Measurements from ENCODE around the gene UBE2H. TPM values are rescaled to one million over a fixed set of nuclear protein-coding genes. Genes with fewer than 3 reads are reported as not detected.
"Not testable (repeated sequence)": the region's sequence is repeated elsewhere in the genome, so short reads cannot be mapped to it uniquely, and the experiment has no call there.

Gene UBE2H
- total RNA-seq, 4 donors from 2014 or later, result 82.7 to 162 (median 103) TPM

DNA sequence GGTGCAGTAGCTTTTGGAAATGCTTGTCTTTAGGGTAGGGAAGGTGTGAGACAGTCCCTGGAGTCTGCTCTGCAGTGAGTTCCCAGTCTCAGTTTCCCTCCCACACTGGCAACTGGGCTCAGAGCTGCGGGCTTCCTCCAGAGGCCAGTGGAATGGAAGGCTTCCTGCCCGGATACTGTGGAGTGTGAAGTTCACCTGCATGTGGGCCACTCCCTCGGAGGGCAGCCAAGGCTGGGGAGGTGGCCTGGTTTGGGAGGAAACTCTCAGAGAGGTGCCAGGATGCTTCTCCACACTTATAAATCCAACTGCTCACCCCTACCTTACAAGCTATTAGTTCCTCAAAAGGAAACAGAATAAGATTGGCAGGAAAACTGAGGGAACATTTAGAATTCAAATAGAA is 18.1 kb upstream of the UBE2H start:
- in situ Hi-C loops (cut with MboI; ENCODE audit: low sequenced_read_pairs in 4 of 4) (no loop called here), intact Hi-C loops (cut with DNase I; ENCODE audit: low total_unique reads) (no loop called here)
- no peaks in the 10 kb centered on the region for H3K4me1 ChIP-seq
- no peak overlapping the region for H3K4me3 ChIP-seq
- no peaks in the 10 kb centered on the region for H3K9me3 ChIP-seq
- TF ChIP-seq, protein P1, sequence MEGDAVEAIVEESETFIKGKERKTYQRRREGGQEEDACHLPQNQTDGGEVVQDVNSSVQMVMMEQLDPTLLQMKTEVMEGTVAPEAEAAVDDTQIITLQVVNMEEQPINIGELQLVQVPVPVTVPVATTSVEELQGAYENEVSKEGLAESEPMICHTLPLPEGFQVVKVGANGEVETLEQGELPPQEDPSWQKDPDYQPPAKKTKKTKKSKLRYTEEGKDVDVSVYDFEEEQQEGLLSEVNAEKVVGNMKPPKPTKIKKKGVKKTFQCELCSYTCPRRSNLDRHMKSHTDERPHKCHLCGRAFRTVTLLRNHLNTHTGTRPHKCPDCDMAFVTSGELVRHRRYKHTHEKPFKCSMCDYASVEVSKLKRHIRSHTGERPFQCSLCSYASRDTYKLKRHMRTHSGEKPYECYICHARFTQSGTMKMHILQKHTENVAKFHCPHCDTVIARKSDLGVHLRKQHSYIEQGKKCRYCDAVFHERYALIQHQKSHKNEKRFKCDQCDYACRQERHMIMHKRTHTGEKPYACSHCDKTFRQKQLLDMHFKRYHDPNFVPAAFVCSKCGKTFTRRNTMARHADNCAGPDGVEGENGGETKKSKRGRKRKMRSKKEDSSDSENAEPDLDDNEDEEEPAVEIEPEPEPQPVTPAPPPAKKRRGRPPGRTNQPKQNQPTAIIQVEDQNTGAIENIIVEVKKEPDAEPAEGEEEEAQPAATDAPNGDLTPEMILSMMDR (IDR thresholded peaks at IDR 0.05 in 4 of 5, conservative IDR thresholded peaks at IDR 0.05 in 1 of 5), result no peak
- TF ChIP-seq POLR2A (IDR thresholded peaks at IDR 0.05), result no peak
- H3K36me3 ChIP-seq, result no peaks in the 10 kb centered on the region
- DNase-seq, result no peak
- H3K27me3 ChIP-seq, result no peaks in the 10 kb centered on the region
- no peak for ATAC-seq
- peak overlapping the region in 1 of 4 donors; percentile 28 for H3K27ac ChIP-seq

DNA sequence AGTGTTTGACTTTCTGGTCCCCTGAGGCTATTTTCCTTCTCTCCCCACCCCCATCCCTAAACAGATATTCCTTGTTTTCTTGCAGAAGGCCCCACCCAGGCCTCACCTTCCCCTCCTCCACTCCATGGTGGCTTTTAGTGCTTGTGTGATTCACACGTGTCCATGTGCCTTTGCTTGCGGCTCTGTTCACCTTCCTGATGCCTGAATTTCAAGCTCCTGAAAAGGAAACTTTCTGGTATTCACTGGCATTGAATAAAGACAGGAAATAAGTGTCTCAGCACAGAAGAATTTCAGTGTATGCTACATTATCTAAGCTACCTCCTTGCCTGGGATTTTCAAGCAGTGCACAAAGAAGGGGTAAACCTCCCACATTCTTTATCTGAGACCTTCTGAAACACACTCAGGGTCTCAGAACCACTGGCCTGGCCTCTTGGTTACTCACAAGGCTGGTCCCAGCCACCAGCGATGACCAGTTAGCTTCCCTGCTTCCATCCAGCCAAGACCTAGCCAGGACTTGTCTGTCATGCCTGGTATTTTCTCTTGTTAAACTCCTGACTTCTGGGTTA is 17.2 kb upstream of the UBE2H start:
- Histone ChIP-seq H3K4me1 (no peaks in the 10 kb centered on the region), H3K36me3 (no peaks in the 10 kb centered on the region), H3K4me3 (no peak overlapping the region), H3K9me3 (no peaks in the 10 kb centered on the region), H3K27ac (peak overlapping the region in 2 of 4 donors; percentile 28 to 52), H3K27me3 (no peaks in the 10 kb centered on the region)
- ATAC-seq (peak; percentile 33 to 41), DNase-seq (no peak)
- in situ Hi-C loops (cut with MboI; ENCODE audit: low sequenced_read_pairs in 4 of 4) (no loop called here), intact Hi-C loops (cut with DNase I; ENCODE audit: low total_unique reads) (no loop called here)
- TF ChIP-seq POLR2A (IDR thresholded peaks at IDR 0.05), result no peak
- TF ChIP-seq, protein P1 (IDR thresholded peaks at IDR 0.05 in 4 of 5, conservative IDR thresholded peaks at IDR 0.05 in 1 of 5), result no peak

DNA sequence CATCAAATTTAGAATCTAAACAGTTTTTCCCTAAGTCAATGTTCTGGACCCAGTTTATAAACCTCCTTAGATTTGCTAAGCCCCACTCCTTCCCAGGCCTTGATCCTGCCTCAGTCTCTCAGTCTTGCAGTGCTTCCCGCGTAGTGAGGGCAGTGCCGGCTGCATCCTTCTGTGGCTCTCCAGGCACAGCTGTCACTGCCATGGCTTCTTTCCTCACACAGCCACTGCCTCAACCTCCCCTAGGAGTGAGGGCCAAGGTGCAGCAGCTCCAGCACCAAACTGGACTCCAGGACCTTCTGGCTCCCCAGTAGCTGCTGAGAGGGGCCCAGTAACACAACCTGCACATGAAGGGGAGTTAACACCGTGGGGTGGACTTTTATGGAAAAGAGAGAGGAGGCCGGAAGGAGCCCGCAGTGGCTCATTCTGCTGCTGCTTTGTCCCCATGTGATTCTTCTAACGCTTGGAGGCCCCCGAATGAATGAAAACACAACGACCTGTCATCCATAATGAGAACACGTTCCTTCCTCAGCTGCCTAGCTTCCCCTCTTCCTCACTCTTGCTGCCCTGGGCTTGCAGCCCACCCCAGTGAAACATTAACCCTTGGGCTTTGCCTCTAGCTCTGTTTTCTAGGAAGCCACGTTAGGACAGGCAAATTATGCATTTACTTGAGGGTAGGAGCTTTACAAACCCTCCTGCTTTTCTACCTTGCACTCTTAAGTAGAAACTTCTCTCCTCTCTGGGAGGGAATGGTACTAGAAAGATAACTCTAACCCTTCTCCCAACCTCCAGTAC is 16.0 kb upstream of the UBE2H start:
- Histone ChIP-seq H3K4me1 (no peaks in the 10 kb centered on the region), H3K27ac (no peak overlapping the region), H3K27me3 (no peaks in the 10 kb centered on the region), H3K9me3 (no peaks in the 10 kb centered on the region), H3K36me3 (no peaks in the 10 kb centered on the region), H3K4me3 (no peak overlapping the region)
- in situ Hi-C loops (cut with MboI; ENCODE audit: low sequenced_read_pairs in 4 of 4) (no loop called here), intact Hi-C loops (cut with DNase I; ENCODE audit: low total_unique reads) (no loop called here)
- TF ChIP-seq POLR2A (IDR thresholded peaks at IDR 0.05), result no peak
- TF ChIP-seq, protein P1 (IDR thresholded peaks at IDR 0.05 in 4 of 5, conservative IDR thresholded peaks at IDR 0.05 in 1 of 5), result no peak
- DNase-seq (no peak), ATAC-seq (no peak)

DNA sequence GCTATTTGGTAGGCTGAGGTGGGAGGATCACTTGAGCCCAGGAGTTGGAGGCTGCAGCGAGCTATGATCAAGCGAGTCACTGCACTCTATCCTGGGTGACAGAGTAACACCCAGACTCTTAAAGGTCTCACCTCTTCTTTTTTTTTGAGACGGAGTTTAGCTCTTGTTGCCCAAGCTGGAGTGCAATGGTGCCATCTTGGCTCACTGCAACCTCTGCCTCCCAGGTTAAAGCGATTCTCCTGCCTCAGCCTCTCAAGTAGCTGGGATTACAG is 7.4 kb upstream of the UBE2H start:
- H3K27ac ChIP-seq; H3K36me3 ChIP-seq; ATAC-seq; H3K4me3 ChIP-seq; DNase-seq; in situ Hi-C loops (cut with MboI; ENCODE audit: low sequenced_read_pairs in 4 of 4); H3K9me3 ChIP-seq; H3K27me3 ChIP-seq; intact Hi-C loops (cut with DNase I; ENCODE audit: low total_unique reads): not testable (repeated sequence)
- H3K4me1 ChIP-seq, result peaks cover 7 to 15% of the 10 kb centered on the region in 2 donors

DNA sequence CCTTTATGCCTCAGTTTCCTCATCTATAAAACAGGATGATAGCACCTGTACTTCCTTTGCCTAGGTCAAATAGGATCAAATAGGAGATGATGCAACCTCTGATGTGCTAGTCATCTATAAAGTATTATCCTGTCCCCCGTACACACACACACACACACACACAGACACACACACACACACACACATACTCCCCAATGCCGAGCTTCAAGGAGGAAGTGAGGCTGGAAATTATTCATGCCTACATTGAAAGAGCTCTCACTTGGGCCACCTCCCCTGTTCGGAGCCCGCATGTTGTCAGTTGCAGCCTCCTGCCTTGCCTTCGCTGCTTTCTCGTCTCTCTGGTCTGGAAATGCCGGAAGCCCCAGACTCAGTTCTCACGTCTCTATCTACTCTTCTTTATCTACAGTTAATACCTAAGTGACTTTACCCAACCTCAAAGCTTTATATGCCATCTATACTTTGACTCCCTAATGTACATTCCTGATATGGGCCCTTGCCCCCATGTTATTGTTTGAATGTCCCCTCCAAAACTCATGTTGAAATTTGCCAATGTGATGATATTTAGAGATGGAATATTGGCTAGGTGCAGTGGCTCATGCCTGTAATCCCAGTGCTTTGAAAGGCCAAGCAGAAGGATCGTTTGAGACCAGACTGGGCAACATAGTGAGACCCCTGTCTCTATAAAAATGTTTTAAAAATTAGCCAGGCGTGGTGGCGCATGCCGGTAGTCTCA is 6.9 kb upstream of the UBE2H start:
- Histone ChIP-seq H3K36me3 (no peaks in the 10 kb centered on the region), H3K27ac (peak overlapping the region; percentile 83 to 92 (median 84)), H3K27me3 (no peaks in the 10 kb centered on the region), H3K4me3 (no peak overlapping the region), H3K9me3 (no peaks in the 10 kb centered on the region), H3K4me1 (peaks cover 7 to 15% of the 10 kb centered on the region in 2 donors)
- DNase-seq, result no peak
- no peak for TF ChIP-seq POLR2A (IDR thresholded peaks at IDR 0.05)
- TF ChIP-seq, protein P1 (IDR thresholded peaks at IDR 0.05 in 4 of 5, conservative IDR thresholded peaks at IDR 0.05 in 1 of 5), result no peak
- intact Hi-C loops (cut with DNase I; ENCODE audit: low total_unique reads) (no loop called here), in situ Hi-C loops (cut with MboI; ENCODE audit: low sequenced_read_pairs in 4 of 4) (no loop called here)
- no peak for ATAC-seq
